K562 (cell line): Measurements from ENCODE around the gene NME9.

Experiments
- POLR2A ChIP-seq: fragments of 450-650 bp; conservative IDR thresholded peaks from 2 replicates; pipeline ENCODE4 v1.6.1; 2016
- YBX1 ChIP-seq: fragments of 450-650 bp; IDR thresholded peaks from 2 replicates; pipeline ENCODE4 v1.7.1; 2016; ENCODE audit warnings: mild to moderate bottlenecking
- ZKSCAN1 ChIP-seq: fragments of 150-350 bp; IDR thresholded peaks from 2 replicates; pipeline ENCODE4 v1.6.1; 2016; ENCODE audit warnings: low read depth, low read length
- TF ChIP-seq, protein P1 (sequence below): sonication (generic); formaldehyde crosslinking; IDR thresholded peaks from 2 replicates; pipeline ENCODE4 v1.8.0; 2023; ENCODE audit warnings: mild to moderate bottlenecking, missing genetic modification reagents

DNA sequence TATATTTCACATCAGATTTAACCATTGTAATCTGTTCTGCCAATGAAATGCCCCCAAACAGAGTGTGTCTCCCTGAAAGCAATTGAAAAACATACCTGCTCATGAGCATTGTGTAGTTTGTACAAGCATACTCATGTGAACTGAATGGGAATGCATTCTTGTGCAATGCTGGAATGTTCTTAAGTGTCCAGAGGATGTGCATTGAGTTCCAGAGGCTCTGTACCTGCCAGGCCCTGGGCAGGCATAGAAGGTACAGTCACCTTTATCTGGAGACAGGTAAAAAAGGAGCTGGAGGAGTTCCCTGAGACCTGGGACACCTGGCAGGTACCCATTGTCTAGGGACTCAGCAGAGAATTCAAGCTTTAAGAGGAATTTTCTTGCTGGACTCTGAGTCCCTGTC lies 21.5 kb upstream of the NME9 start:
- TF ChIP-seq YBX1 (no peak), POLR2A (no peak), ZKSCAN1 (no peak)
- TF ChIP-seq, protein P1, sequence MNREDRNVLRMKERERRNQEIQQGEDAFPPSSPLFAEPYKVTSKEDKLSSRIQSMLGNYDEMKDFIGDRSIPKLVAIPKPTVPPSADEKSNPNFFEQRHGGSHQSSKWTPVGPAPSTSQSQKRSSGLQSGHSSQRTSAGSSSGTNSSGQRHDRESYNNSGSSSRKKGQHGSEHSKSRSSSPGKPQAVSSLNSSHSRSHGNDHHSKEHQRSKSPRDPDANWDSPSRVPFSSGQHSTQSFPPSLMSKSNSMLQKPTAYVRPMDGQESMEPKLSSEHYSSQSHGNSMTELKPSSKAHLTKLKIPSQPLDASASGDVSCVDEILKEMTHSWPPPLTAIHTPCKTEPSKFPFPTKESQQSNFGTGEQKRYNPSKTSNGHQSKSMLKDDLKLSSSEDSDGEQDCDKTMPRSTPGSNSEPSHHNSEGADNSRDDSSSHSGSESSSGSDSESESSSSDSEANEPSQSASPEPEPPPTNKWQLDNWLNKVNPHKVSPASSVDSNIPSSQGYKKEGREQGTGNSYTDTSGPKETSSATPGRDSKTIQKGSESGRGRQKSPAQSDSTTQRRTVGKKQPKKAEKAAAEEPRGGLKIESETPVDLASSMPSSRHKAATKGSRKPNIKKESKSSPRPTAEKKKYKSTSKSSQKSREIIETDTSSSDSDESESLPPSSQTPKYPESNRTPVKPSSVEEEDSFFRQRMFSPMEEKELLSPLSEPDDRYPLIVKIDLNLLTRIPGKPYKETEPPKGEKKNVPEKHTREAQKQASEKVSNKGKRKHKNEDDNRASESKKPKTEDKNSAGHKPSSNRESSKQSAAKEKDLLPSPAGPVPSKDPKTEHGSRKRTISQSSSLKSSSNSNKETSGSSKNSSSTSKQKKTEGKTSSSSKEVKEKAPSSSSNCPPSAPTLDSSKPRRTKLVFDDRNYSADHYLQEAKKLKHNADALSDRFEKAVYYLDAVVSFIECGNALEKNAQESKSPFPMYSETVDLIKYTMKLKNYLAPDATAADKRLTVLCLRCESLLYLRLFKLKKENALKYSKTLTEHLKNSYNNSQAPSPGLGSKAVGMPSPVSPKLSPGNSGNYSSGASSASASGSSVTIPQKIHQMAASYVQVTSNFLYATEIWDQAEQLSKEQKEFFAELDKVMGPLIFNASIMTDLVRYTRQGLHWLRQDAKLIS (CRISPR knock-in tag): no peak
